ENCODE results near the gene CPO.

The CPO gene, protein sequence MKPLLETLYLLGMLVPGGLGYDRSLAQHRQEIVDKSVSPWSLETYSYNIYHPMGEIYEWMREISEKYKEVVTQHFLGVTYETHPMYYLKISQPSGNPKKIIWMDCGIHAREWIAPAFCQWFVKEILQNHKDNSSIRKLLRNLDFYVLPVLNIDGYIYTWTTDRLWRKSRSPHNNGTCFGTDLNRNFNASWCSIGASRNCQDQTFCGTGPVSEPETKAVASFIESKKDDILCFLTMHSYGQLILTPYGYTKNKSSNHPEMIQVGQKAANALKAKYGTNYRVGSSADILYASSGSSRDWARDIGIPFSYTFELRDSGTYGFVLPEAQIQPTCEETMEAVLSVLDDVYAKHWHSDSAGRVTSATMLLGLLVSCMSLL

DNA sequence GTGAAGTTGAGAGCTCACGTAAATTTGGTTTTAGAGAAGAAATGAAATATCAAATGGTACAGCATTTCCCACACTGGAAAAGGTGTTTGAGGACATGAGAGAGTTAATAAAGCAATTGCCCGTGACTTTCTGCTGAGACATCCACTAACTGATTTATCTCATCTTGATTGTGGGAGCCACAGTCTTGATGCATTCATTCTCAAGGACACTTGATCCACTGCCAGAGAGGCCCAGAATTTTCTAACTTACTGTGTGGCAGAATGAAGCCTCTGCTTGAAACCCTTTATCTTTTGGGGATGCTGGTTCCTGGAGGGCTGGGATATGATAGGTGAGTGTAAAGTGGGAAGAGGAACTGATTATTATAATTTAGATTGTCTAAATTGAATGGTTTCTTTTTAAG lies at the start of gene CPO:
Gene CPO, plus strand, starts transcription at position 179 of the 400 bp plus-strand sequence. Its CDS starts 82 bp downstream, at position 261.
- Histone ChIP-seq H3K27ac (ENCODE audit: low read depth in 2 of 2, low read length in 2 of 2) (no peak within 1 kb of the TSS), H3K36me3 (ENCODE audit: control insufficient read depth in 2 of 2, insufficient read depth in 2 of 2, low read length in 2 of 2) (no peaks in the 10 kb centered on the region), H3K27me3 (ENCODE audit: control insufficient read depth in 2 of 2, insufficient read depth in 2 of 2, low read length in 2 of 2) (no peaks in the 10 kb centered on the region), H3K4me3 (ENCODE audit: low read length in 2 of 2) (no peak within 1 kb of the TSS), H3K4me1 (ENCODE audit: control insufficient read depth in 2 of 2, insufficient read depth in 2 of 2, low read length in 2 of 2) (no peaks in the 10 kb centered on the region), H3K9me3 (ENCODE audit: control insufficient read depth in 2 of 2, low read length in 2 of 2) (no peaks in the 10 kb centered on the region), H3K9ac (ENCODE audit: low read depth in 1 of 2, low read length in 2 of 2) (no peak within 1 kb of the TSS)

DNA sequence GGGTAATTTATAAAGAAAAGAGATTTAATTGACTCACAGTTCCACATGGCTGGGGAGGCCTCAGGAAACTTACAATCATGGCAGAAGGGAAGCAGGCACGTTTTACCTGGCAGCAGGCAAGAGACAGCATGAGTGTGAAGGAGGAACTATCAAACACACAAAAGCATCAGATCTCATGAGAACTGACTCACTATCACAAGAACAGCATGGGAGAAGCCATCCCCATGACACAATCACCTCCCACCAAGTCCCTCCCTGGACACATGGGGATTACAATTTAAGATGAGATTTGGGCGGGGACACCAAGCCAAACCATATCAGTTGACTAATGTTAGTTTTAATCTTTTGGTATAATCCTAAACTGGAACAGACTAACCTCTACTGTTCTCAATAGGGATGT lies 49.1 kb upstream of the CPO start:
- no peak overlapping the region for H3K4me3 ChIP-seq (ENCODE audit: low read length in 2 of 2)
- no peaks in the 10 kb centered on the region for H3K4me1 ChIP-seq (ENCODE audit: control insufficient read depth in 2 of 2, insufficient read depth in 2 of 2, low read length in 2 of 2)
- no peaks in the 10 kb centered on the region for H3K36me3 ChIP-seq (ENCODE audit: control insufficient read depth in 2 of 2, insufficient read depth in 2 of 2, low read length in 2 of 2)
- no peak overlapping the region for H3K27ac ChIP-seq (ENCODE audit: low read depth in 2 of 2, low read length in 2 of 2)
- H3K9ac ChIP-seq (ENCODE audit: low read depth in 1 of 2, low read length in 2 of 2), result no peak overlapping the region
- no peaks in the 10 kb centered on the region for H3K9me3 ChIP-seq (ENCODE audit: control insufficient read depth in 2 of 2, low read length in 2 of 2)
- no peaks in the 10 kb centered on the region for H3K27me3 ChIP-seq (ENCODE audit: control insufficient read depth in 2 of 2, insufficient read depth in 2 of 2, low read length in 2 of 2)

DNA sequence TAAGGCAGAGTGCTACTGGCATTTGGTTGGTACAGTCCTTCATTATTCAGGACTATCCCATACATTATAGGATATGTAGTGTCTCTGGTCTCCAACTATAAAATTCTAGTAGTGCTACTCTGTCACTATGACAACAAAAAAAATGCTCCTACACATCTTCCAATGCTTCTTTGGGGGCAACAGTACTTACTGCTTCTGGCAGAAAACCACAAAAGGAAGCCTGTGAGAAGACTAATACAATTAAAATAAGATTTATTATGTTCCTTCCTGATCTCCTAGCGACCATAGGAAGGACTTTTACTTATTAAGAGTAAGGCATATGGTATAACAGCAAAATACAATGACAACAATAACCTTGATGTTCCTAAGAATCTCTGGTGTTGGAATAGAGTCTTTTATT lies 48.4 kb upstream of the CPO start:
- no peak overlapping the region for H3K9ac ChIP-seq (ENCODE audit: low read depth in 1 of 2, low read length in 2 of 2)
- no peaks in the 10 kb centered on the region for H3K9me3 ChIP-seq (ENCODE audit: control insufficient read depth in 2 of 2, low read length in 2 of 2)
- no peak overlapping the region for H3K4me3 ChIP-seq (ENCODE audit: low read length in 2 of 2)

DNA sequence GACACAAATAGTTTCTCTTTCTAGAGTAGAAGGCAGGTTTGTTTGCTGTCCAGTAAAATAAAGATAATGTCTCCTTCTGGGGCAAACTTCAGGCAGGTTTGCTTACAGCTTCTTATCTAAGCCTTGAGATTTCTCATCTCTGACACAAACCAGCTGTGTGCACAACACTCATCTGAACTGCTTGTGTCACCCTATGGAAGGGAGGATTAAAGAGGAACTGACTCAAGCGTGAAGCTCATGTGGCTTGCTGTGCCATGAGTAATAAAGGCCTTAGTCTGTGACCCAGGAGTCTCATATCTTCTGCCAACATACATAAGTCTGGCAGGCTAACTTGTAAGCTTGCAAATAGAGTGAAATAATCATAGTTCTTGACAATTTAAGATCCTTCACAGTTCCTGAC lies 24.2 kb upstream of the CPO start:
- H3K9me3 ChIP-seq (ENCODE audit: control insufficient read depth in 2 of 2, low read length in 2 of 2), result no peaks in the 10 kb centered on the region
- no peak overlapping the region for H3K9ac ChIP-seq (ENCODE audit: low read depth in 1 of 2, low read length in 2 of 2)
- H3K27ac ChIP-seq (ENCODE audit: low read depth in 2 of 2, low read length in 2 of 2), result no peak overlapping the region
- no peaks in the 10 kb centered on the region for H3K4me1 ChIP-seq (ENCODE audit: control insufficient read depth in 2 of 2, insufficient read depth in 2 of 2, low read length in 2 of 2)
- H3K4me3 ChIP-seq (ENCODE audit: low read length in 2 of 2), result no peak overlapping the region
- H3K27me3 ChIP-seq (ENCODE audit: control insufficient read depth in 2 of 2, insufficient read depth in 2 of 2, low read length in 2 of 2), result no peaks in the 10 kb centered on the region
- no peaks in the 10 kb centered on the region for H3K36me3 ChIP-seq (ENCODE audit: control insufficient read depth in 2 of 2, insufficient read depth in 2 of 2, low read length in 2 of 2)

More for the DNA sequence above, 48.4 kb upstream of the CPO start:
- no peaks in the 10 kb centered on the region for H3K27me3 ChIP-seq (ENCODE audit: control insufficient read depth in 2 of 2, insufficient read depth in 2 of 2, low read length in 2 of 2)
- H3K4me1 ChIP-seq (ENCODE audit: control insufficient read depth in 2 of 2, insufficient read depth in 2 of 2, low read length in 2 of 2), result no peaks in the 10 kb centered on the region
- H3K27ac ChIP-seq (ENCODE audit: low read depth in 2 of 2, low read length in 2 of 2), result no peak overlapping the region
- H3K36me3 ChIP-seq (ENCODE audit: control insufficient read depth in 2 of 2, insufficient read depth in 2 of 2, low read length in 2 of 2), result no peaks in the 10 kb centered on the region

DNA sequence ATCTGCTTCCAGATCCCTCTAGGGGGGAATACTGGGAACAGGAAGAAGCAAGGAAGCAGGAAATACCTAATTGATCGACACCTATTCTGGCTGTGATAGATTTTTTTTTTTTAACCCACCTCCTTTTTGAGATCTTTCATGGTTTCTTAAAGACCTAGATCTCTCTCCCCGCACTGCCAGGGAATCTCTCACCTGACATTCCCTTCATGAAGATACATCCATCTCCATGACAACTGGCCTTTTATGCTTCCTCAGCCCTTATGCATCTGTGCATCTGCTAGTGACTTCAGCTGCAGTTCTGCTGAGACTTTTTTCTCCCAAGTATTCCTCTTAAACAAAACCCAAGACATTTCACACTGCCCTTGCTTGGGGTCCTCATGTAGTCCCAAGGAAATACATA lies 21.1 kb upstream of the CPO start:
- Histone ChIP-seq H3K36me3 (ENCODE audit: control insufficient read depth in 2 of 2, insufficient read depth in 2 of 2, low read length in 2 of 2) (no peaks in the 10 kb centered on the region), H3K27ac (ENCODE audit: low read depth in 2 of 2, low read length in 2 of 2) (no peak overlapping the region)

DNA sequence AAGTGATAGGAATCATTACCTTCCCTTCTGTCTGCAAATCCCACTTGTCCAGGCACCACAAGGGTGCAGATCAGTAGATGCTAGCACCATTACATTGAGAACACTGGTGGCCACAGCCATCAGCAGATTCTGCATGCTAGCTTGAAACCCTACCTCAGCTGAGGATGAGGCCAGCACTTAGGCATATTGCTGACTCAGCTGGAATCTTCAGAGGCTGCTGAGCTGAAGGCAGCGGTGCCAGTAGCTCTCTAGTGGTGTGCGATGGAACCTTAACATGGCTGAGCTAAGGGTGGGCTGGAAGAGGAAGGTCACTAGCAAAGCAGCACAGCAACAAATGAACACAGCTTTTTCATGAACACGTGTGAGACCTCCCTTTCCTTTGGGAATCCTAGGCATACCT lies 19.0 kb upstream of the CPO start:
- H3K9me3 ChIP-seq (ENCODE audit: control insufficient read depth in 2 of 2, low read length in 2 of 2), result no peaks in the 10 kb centered on the region
- H3K27me3 ChIP-seq (ENCODE audit: control insufficient read depth in 2 of 2, insufficient read depth in 2 of 2, low read length in 2 of 2), result no peaks in the 10 kb centered on the region
- no peaks in the 10 kb centered on the region for H3K36me3 ChIP-seq (ENCODE audit: control insufficient read depth in 2 of 2, insufficient read depth in 2 of 2, low read length in 2 of 2)
- H3K4me1 ChIP-seq (ENCODE audit: control insufficient read depth in 2 of 2, insufficient read depth in 2 of 2, low read length in 2 of 2), result no peaks in the 10 kb centered on the region
- no peak overlapping the region for H3K27ac ChIP-seq (ENCODE audit: low read depth in 2 of 2, low read length in 2 of 2)
- no peak overlapping the region for H3K9ac ChIP-seq (ENCODE audit: low read depth in 1 of 2, low read length in 2 of 2)
- H3K4me3 ChIP-seq (ENCODE audit: low read length in 2 of 2), result no peak overlapping the region

More for the DNA sequence above, 21.1 kb upstream of the CPO start:
- H3K4me3 ChIP-seq (ENCODE audit: low read length in 2 of 2), result no peak overlapping the region
- no peaks in the 10 kb centered on the region for H3K9me3 ChIP-seq (ENCODE audit: control insufficient read depth in 2 of 2, low read length in 2 of 2)
- no peaks in the 10 kb centered on the region for H3K4me1 ChIP-seq (ENCODE audit: control insufficient read depth in 2 of 2, insufficient read depth in 2 of 2, low read length in 2 of 2)
- H3K27me3 ChIP-seq (ENCODE audit: control insufficient read depth in 2 of 2, insufficient read depth in 2 of 2, low read length in 2 of 2), result no peaks in the 10 kb centered on the region
- no peak overlapping the region for H3K9ac ChIP-seq (ENCODE audit: low read depth in 1 of 2, low read length in 2 of 2)

DNA sequence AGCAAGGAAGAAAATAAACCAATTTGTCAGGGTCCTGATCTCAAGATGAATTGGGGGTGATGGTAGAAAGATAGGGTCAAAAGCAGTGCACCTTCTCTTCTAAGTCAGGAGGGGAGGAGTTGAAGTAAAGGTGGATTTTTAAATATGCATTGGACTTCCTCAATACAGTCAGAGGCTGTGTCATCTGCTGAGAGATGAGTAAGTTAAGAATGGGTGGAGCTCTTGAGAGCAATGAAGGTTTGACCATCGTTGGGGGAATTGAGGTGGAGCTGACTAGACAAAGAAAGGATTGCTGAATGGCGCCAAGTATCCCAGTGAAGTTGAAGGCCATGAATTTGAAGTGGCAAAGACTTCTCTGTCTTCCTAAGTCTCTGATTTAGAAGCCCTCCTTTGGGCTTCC lies 18.4 kb upstream of the CPO start:
- H3K9me3 ChIP-seq (ENCODE audit: control insufficient read depth in 2 of 2, low read length in 2 of 2), result no peaks in the 10 kb centered on the region
- no peaks in the 10 kb centered on the region for H3K27me3 ChIP-seq (ENCODE audit: control insufficient read depth in 2 of 2, insufficient read depth in 2 of 2, low read length in 2 of 2)
- H3K36me3 ChIP-seq (ENCODE audit: control insufficient read depth in 2 of 2, insufficient read depth in 2 of 2, low read length in 2 of 2), result no peaks in the 10 kb centered on the region
- H3K9ac ChIP-seq (ENCODE audit: low read depth in 1 of 2, low read length in 2 of 2), result no peak overlapping the region
- H3K4me1 ChIP-seq (ENCODE audit: control insufficient read depth in 2 of 2, insufficient read depth in 2 of 2, low read length in 2 of 2), result no peaks in the 10 kb centered on the region
- H3K4me3 ChIP-seq (ENCODE audit: low read length in 2 of 2), result no peak overlapping the region
- no peak overlapping the region for H3K27ac ChIP-seq (ENCODE audit: low read depth in 2 of 2, low read length in 2 of 2)

DNA sequence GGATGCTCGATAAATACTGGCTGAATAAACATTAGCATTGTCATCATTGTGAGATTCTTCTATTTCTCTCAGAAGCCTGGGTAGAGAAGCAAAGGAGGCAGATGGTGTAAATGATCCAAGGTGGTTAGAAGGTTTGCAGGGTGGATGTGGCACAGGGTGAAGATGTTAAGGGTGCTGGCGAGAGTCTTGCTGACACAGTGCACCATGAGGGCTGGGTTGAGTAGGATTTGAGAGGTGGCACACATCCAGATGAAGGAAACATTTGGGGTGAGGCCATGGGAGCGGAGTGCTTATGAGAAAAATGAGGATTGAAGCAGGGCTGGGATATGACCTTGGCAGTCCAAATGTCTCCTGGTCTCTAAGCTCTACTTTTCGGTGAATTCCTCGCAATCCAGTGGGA lies 17.8 kb upstream of the CPO start:
- H3K9me3 ChIP-seq (ENCODE audit: control insufficient read depth in 2 of 2, low read length in 2 of 2), result no peaks in the 10 kb centered on the region
- no peaks in the 10 kb centered on the region for H3K36me3 ChIP-seq (ENCODE audit: control insufficient read depth in 2 of 2, insufficient read depth in 2 of 2, low read length in 2 of 2)
- no peak overlapping the region for H3K9ac ChIP-seq (ENCODE audit: low read depth in 1 of 2, low read length in 2 of 2)
- H3K4me3 ChIP-seq (ENCODE audit: low read length in 2 of 2), result no peak overlapping the region
- no peak overlapping the region for H3K27ac ChIP-seq (ENCODE audit: low read depth in 2 of 2, low read length in 2 of 2)
- no peaks in the 10 kb centered on the region for H3K4me1 ChIP-seq (ENCODE audit: control insufficient read depth in 2 of 2, insufficient read depth in 2 of 2, low read length in 2 of 2)
- H3K27me3 ChIP-seq (ENCODE audit: control insufficient read depth in 2 of 2, insufficient read depth in 2 of 2, low read length in 2 of 2), result no peaks in the 10 kb centered on the region

DNA sequence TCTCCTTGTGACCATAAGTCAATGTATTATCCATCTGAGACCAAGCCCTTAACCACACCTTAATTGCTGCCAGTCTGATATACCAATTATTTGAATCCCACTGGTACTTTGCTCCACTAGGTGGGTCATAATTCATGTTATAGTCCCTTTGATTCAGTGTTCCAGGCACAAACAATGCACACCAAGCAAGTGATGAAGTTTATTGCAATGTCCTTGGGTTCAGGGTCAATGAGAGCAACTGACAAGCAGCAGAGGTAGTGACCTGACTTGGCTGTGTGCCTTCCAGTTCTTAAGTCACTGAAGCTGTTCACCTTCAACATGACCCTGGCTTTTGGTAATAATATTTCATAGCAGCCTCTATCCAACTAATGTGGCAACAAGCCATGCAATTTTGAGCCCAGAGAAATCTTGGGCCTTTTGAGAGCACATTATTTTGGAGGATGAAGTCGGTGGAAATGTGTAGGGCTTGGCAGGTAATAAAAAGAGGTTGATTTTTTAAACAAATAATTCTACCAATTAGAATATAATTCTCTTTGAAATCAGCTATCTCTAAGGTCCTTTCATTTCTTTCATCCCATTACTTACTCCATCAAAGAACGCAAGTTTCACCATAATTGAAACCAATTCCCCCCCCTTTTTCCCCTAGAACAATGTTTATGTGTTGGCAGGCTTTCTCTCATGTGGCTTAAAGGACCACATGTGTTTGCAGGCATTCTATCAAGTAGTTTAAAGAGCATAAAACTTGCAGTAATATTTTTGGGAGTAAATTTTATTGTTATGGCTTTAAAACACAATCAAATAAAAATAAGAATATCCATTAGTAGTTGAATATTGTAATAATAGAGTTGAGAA lies 3.1 kb upstream of the CPO start:
- Histone ChIP-seq H3K4me3 (ENCODE audit: low read length in 2 of 2) (no peak overlapping the region), H3K9ac (ENCODE audit: low read depth in 1 of 2, low read length in 2 of 2) (no peak overlapping the region), H3K27me3 (ENCODE audit: control insufficient read depth in 2 of 2, insufficient read depth in 2 of 2, low read length in 2 of 2) (no peaks in the 10 kb centered on the region), H3K9me3 (ENCODE audit: control insufficient read depth in 2 of 2, low read length in 2 of 2) (no peaks in the 10 kb centered on the region), H3K4me1 (ENCODE audit: control insufficient read depth in 2 of 2, insufficient read depth in 2 of 2, low read length in 2 of 2) (no peaks in the 10 kb centered on the region), H3K27ac (ENCODE audit: low read depth in 2 of 2, low read length in 2 of 2) (no peak overlapping the region), H3K36me3 (ENCODE audit: control insufficient read depth in 2 of 2, insufficient read depth in 2 of 2, low read length in 2 of 2) (no peaks in the 10 kb centered on the region)

DNA sequence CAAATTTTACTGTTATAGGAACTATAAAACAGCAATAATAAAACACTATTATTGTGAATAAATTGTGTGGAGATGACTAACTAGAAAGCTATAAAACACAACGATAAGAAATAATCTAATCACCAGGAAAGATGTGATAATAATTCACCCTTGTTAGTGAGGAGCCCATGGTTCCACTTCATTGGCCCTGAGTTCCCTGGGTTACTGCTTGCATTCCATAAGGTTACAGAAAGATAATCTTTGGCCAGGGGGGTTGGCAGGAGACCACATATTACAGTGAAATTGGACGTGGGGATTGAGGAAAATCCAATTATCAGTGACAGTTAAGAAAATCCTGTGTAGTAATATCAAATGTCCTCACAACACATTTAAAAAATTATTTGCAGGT lies 2.5 kb upstream of the CPO start:
- no peak overlapping the region for H3K4me3 ChIP-seq (ENCODE audit: low read length in 2 of 2)
- no peak overlapping the region for H3K27ac ChIP-seq (ENCODE audit: low read depth in 2 of 2, low read length in 2 of 2)
- H3K9ac ChIP-seq (ENCODE audit: low read depth in 1 of 2, low read length in 2 of 2), result no peak overlapping the region
- no peaks in the 10 kb centered on the region for H3K9me3 ChIP-seq (ENCODE audit: control insufficient read depth in 2 of 2, low read length in 2 of 2)
- H3K27me3 ChIP-seq (ENCODE audit: control insufficient read depth in 2 of 2, insufficient read depth in 2 of 2, low read length in 2 of 2), result no peaks in the 10 kb centered on the region
- no peaks in the 10 kb centered on the region for H3K4me1 ChIP-seq (ENCODE audit: control insufficient read depth in 2 of 2, insufficient read depth in 2 of 2, low read length in 2 of 2)
- H3K36me3 ChIP-seq (ENCODE audit: control insufficient read depth in 2 of 2, insufficient read depth in 2 of 2, low read length in 2 of 2), result no peaks in the 10 kb centered on the region
